Stimulated activated CD8-positive, alpha-beta memory T cell treated with anti-CD3 and anti-CD28 coated beads, Interleukin-15, amount 100 ng/mL, for 1 hour (primary cell): ENCODE measurements around the gene CPNE8.

ENCODE experiments used
- DNase-seq: peaks from one replicate; pipeline ENCODE4 v3.0.0-alpha.2; 2020; ENCODE audit warnings: low read depth

The CPNE8 gene

DNA sequence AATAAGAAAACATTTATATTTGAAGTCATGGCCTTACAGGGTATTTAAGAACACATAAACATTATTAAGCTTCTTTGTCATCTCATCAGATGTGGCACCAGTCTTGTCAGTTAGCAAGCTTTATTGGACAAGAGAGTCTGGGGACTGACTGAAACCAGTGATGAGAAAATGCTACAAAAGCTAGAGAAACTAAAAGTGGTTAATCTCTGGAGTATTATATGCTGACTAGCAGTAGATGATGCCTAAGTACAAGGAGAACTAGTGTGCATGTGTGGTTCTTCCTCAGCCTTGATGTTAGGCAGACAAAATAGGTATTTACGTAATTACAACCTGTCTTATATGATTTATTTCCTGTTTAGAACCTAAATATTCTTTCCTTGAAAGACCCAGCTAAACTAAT is 176.5 kb downstream of the CPNE8 start:
- no peak for DNase-seq

DNA sequence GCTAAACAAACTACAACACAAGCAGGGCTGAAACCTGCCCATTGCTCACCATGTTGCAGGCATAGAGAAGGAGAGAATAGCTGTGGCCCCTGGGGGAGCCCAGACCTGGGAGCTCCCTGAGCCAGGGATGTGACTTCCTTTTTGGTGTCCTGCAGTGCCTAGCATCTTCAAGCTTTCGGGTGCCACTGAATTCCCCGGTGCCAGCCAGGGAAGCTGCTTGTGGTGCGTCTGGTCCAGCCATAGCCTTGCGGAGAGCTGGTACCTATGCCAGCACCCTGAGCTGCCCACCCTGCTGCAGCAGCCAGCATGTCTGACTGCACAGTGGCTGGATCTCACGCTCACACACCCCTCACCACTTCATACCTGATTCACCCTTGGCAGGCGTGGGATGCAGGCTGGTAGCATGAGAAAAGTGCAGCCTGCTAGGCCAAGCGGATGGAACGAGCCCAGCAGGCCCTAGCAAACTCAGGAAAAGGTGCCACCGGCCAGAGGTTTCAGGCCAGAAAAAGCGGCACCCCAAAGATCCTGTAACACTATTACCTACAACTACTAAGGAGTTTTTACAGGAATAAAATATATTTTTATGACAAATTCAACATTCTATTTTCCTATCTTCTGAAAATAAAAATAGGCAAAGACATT is 183.7 kb downstream of the CPNE8 start:
- no peak for DNase-seq

DNA sequence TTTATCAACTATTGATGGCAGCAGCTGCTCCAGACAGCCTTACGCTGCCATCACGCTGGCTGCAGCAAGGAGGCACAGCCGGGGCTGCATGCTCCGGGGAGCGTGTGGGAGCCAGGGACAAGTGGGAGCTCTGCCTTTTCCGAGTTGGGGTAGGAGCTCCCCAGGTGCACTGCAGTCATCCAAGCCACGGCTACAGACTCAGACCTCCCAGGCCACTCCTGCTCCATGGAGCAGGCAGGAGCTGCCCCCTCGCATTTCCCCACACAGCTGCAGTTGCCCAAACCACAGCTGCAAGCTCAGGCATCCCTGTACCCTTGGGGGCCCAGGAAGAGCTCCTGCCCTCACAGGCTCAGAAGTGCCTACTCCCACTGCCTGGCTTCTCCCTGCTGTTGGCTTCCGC is 184.7 kb downstream of the CPNE8 start:
- DNase-seq = no peak

DNA sequence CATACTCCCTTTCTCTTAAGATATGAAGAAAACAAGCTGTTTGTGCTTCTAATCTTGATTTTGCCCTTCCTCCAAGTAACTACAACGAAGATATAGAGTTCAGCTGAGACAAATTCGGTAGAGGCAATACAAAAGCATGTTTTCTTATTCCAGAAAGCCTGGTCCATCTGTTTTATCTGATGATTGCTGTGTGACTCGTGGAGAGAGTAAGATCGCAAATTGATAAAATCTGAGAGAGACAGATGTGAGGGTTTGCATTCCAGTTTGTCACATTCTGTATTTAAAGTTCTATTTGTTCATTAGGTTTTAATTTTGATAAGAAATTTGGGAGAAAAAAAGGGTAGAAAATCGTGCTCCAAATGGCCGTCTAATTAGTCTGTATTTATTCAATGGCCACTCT is 192.1 kb downstream of the CPNE8 start:
- no peak for DNase-seq

DNA sequence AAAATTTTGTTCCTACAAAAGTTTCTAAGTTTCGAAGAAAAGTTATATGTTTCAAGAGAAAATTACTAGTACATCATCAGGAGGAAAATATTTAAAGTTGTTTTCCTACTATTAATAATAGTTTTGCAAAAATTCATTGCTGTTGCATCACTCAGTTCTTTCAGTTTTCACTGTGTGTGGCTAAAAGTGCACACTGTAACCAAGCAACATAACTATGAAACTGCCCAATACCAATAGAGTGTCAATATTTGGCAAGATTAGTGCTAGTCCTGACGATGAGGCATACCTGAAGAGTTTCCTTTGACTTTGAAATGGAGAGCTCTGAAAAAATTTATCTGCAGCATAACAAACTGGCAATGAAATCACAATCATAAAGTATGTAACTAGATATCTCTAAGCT is 194.3 kb downstream of the CPNE8 start:
- no peak for DNase-seq

DNA sequence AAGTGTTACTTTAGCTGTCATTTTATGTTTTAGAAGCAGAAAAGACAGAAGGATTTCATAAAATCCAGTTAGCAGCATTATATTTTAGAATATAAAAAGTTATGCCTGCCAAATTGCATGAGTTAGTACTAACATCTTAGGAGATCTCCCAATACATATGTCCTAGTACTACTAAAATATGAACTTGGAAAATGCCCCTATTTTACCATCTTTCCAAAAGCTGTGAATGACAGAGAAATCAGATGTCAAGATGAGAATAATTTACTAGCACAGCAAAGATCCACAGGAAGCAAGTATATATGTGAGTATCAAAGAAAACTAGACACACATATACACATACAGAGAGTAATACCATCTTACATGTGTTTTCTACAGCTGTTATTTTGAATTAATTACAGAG is 196.9 kb downstream of the CPNE8 start:
- DNase-seq = no peak

DNA sequence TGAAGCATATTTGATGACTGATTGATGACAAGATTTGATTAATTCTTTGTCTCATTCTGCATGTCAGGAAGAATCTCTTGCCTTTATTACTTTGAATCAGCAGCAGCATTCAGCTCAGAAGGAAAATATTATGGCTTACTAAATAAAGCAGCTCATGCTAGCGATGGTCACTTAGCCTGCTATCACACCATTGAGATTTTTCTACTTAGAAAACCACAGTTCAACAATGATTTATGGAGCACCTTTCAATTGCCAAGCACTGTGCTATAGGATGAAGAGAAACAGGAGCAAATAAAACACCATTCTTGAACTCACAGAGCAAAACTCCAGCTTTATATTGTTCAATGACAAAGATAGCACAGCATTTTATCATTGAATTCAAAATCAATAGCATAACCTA is 197.7 kb downstream of the CPNE8 start:
- DNase-seq = no peak

DNA sequence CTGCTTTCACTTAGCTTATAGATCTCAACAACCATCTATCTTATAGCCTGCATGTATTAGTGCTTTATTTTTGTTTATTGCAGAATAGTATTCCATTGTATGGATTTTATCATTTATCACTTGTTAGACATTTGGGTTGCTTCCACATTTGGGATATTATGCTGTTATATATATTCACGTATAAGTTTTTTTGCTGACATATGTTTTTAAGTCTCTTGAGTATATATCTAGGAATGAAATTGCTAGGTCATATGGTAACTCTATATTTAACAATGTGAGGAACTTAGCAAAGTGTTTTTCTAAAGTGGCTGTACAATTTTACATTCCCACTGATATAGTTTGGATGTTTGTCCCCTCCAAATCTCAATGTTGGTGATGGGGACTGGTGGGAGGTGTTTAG is 208.1 kb downstream of the CPNE8 start:
- no peak for DNase-seq

DNA sequence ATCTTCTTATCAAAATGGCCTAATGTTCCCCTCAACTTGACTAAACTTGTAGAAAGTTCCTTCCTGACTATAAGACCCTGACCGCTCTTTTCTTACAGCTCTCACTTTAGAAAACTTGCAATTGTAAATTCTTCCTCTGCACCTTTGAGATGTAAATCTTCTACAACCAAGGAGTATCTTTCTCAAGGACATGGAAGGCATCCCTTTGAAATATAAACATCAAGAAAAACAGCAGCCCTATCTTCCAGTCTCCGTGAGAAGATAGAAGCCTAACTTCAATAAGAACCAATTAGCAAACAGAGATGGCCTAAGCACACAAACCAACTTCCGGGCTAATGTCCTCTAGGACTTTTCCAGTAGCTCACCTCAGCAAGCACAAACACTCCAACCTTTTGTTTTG is 210.3 kb downstream of the CPNE8 start:
- DNase-seq = no peak

DNA sequence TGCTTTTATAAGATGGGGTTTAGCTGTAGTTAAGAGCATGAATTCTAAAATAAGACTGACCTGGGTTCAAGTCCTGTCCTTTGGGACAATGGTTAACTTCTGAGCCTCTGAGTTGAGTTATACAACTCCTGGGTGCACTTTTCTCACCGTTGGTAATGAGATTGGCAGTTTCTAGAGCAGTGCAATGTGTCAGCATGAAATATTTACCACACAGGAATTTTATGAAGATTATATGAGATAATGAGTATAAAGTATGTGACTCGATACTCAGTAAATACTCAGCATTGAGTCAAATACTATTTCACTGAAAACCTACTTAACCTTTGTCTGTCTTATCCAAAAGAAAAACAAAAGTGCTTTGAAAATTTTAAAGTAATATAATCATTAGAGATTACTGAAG is 214.2 kb downstream of the CPNE8 start:
- no peak for DNase-seq

DNA sequence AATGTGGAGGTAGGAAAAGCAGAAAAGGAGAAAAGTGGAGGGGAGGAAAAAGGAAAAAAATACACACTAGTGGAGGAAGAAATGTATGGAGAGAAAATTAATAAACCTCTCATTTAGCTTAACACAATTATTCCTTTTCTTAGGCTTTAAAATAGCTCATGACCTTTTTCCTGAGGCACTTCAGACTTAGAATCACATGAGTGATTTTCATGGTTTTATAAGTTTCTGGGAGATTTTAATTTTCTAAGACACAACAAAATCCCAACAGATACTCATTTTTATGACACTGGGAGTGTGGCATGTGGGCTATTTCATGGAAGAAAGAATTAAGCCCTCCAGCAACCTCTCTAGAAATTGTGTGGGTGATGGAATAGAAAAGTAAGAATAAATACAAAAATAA is 214.7 kb downstream of the CPNE8 start:
- no peak for DNase-seq

DNA sequence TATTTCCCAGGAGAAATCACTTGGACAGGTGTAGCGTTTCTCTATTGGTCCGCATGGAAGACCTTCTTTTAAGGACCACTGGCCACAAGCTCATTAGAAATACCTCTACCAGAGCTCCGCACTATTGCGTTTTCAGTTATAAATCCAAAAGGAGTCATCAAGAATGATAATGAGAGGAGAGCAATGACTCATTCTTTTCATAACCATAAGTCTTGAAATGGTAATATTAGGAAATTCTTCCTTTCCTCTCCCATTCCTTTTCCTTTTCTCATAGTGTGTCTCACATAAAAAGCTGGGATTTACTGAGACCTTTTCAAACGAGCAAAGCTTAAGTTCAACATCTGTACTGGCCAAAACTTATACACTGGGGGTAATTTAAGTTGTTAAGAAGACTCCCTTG is 215.7 kb downstream of the CPNE8 start:
- no peak for DNase-seq

DNA sequence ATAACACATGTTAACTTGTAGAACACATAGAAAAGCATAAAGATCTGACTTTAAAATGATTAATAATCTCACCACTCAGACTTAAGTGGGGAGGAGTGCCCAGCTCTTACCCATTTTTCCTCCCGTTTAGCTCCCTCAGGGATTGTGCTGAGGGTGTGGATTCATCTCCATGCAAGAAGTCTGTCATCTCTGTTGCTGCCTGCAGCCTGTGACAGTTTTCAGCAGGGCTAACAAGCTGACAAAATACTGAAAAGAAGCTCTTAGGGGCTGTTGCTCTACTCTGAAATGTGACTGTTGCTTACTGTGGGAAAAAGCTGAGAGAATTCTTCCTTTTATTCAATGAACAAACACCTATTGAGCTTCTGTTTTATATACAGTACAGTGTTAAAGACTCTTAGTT is 216.2 kb downstream of the CPNE8 start:
- DNase-seq = no peak

DNA sequence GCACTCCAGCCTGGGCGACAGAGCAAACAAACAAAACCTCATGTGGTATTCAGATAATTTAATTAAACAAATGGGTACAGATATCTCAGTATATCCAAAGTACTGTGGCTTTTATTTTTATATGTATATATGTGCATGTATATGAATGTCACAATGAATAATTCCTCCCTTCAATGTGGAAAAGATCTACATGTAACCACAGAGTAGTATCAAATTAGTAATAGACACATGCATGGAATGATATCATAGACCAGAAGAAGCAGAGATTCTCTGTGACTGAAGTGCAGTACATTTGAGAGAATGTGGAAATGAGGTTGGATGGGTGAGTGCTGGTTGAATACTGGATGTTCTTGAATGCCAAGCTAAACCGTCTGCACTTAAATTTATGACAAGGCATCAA is 222.9 kb downstream of the CPNE8 start:
- no peak for DNase-seq

DNA sequence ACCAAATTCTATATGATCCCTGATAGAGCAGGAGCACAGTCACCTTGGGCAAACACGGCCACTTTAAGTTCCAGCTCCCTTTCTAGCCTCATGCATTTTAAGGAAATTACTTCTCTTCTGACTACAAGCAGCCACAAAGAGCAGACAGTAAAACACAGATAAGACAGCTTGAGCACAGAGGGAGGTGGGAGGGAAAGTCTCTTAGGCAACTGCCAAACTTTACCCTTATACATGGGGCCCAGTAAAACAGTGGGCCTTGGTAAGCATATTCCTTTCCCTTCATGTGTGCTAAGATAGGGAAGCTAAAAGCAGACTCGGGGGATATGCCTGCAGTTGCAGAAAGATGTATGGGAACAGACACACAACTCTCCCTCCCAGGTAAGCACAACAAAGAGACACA is 235.9 kb downstream of the CPNE8 start:
- DNase-seq = no peak

DNA sequence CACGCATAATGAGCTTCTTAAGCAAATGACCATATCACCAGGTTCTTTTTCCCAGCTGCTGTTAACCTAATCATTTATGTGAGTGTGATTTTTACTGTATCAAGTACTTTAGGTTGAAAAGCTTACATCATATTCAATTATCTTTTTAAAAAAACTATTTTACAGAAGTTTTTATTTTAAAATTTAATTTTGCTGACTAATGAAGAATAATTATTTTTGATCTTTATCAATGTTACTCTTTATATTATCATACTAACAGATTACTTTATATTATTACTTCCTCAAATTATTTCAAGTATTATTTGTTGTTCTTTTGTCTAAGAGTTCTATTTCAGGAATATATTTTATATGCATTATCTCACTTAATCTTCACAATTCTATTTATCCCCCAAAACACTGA is 236.3 kb downstream of the CPNE8 start:
- DNase-seq = no peak

DNA sequence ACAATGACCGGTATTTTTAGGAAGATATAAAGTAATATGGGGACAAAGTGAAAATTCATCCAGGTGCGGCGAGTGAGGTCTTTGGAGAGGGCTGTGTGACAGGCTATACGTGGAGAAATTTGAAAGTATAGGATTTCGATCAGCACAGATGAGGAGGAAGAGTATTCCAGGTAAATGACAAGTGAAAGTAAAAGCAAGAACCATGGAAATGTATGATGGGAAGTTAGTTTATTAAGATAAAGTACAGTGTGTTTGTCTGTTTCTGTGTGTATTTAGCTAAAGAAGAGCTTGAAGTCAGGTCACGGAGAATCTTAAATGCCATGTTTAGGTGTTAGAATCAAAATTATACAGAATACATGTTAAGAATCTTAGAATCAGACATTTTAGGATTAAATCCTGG is 239.0 kb downstream of the CPNE8 start:
- no peak for DNase-seq

DNA sequence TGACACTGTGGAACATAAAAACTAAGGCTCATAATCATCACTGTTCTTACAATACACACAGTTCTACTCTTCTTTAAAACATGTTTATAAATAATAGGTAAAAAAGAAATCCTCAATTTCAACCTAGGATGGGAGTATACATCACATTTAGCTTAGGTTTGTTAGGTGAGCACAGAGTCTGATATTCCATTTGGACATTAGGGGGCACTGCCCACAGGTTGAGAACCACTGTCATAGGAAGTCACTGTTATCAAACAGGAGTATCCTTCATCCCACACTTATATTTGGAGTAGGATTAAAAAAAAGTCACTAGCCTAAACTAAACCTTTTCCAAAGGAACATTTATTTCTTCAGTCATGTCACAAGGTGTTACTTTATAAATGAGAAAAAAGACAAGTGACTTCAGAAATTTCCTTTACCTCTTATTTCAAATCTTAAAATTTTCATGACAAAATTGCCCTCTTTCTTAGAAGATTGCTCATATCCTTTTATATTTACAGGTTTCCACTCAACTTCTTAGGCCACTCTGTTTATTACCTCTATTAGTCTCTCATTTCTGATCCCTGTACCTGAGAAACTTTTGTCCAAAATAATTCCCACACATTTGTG is 240.6 kb downstream of the CPNE8 start:
- no peak for DNase-seq

DNA sequence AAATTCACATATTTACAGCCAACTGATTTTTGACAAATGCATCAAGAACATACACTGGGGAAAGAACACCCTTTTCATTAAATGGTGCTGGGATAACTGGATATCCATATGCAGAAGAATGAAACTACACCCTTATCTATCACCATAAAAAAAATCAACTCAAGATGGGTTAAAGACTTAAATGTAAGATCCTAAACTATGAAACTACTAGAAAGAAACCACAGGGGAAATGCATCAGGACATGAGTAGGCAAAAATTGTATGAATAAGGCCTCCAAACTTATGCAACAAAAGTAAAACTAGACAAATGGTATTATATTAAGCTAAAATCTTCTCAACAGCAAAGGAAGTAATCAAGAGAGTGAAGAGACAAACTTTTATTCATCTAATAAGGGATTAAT is 242.6 kb downstream of the CPNE8 start:
- DNase-seq = no peak

DNA sequence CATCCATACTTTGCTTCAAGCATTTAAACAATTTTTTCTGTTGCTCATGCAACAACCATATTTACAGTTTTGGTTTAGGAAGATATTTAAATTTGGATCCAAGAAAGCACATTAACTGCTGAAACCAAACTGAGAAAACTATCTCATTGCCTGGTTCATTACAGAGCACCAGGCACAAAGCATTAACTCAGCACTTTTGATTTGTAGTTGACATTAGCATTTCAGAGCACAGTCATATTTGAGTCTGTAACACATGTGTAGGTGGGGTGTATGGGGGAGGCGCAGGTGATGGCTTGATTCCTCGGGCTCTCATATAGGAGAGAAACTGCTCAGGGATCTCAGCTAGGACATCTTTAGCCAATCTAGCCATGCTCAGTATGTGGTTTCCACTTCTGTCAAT is 251.7 kb downstream of the CPNE8 start:
- no peak for DNase-seq

DNA sequence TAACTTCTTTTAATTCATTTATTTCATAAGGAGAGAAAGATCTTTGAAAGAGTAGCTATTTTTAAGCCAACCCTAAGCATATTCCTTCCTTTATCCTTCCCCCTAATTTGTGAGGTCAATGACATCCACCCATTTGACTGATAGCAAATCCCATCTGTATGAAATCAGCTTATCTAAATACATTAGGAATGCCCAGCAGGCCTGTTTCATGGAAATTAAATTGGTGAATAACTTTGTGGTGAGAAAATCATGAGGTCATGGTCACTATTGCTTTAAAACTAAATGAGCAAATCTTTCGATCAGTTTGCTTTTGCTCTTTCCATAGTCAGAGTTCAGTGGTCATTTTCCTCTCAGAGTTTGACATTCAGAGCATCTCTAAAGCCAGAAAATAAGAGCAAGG is 256.6 kb downstream of the CPNE8 start:
- no peak for DNase-seq

DNA sequence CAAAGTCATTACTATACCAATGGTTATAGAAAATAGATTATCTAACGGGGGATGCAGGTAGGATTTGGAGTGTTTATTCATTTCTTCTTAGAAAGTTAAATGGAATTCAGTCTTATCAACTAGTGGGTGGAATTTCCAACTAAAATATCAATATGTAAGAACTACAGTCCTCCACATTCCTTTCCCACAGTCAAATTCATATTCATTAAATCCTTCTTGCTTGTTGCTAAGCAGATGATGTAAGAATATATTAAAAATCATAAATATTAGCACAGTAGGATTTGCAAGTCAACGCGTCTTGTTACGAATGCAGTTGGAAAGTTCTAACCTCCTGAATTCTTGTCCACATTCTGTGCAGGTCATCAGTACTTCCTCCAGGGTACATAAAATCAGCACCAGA is 259.2 kb downstream of the CPNE8 start:
- no peak for DNase-seq

DNA sequence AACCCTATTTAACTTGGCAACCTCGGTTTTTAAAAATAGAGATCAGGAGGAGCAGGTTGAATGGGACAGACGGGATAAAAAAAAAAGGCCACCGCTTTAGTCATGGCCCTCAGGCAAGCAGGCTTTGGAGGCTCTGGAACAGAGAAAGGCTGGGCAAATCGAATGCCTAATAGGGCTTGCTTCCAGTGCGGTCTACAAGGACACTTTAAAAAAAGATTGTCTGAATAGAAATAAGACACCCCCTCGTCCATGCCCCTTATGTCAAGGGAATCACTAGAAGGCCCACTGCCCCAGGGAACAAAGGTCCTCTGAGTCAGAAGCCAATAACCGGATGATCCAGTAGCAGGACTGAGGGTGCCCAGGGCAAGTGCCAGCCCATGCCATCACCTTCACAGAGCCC is 265.8 kb downstream of the CPNE8 start:
- no peak for DNase-seq

DNA sequence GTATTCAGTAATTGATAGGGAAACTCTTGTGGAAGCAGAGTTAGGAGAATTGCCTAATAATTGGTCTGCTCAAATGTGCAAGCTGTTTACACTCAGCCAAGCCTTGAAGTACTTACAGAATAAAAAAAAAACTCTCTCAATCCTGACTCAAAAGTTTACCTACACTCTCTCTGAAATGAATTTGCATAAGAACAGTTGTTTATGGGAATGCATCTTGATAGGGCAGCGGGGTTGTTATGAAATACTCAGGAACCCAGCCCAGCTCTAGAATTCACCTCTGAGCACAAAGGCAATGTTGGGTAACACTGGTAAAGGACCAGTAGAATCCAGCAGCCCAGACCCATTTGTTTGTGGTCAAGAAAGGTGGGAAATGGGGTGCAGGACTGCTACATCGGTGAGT is 267.0 kb downstream of the CPNE8 start:
- no peak for DNase-seq

DNA sequence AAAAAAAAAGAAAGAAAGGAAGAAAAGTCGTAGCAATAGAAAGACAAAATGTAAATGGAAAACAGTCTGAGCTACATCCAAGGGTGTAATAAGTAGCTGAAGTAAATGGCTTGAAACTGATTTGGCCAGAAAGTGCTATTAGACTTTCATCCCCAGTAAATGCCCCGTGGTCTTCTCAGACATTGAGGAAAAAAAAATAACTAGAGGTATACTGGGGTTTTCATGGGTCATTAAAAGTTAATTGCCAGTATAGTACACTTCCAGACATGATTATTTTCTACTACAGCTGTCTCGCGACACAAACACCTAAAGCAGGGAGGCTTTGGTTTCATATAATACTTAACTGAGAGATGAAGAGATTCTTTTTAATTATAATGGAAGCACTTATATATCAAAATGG is 271.9 kb downstream of the CPNE8 start:
- DNase-seq = no peak
